Measurements from ENCODE around the gene LY6G5B.

DNA sequence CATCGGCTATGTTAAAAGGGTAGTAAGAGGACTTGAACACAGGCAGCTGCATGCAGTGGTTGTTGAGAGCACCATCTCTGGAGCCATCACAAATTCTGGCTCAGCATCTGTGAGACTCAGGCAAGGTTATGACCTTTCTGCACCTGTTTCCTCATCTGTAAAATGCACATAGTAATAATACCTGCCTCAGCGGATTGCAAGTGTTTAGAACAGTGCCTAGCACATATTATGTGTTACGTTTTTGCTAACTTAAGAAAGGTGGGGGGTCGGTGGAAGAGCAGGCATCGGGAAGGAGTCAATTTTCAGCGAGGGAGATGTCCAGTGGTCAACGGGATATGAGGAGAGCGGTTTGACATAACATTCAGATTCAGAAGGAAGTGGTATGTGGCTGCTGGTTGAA, 8.2 kb downstream of the LY6G5B start:
- TF ChIP-seq, protein P1, sequence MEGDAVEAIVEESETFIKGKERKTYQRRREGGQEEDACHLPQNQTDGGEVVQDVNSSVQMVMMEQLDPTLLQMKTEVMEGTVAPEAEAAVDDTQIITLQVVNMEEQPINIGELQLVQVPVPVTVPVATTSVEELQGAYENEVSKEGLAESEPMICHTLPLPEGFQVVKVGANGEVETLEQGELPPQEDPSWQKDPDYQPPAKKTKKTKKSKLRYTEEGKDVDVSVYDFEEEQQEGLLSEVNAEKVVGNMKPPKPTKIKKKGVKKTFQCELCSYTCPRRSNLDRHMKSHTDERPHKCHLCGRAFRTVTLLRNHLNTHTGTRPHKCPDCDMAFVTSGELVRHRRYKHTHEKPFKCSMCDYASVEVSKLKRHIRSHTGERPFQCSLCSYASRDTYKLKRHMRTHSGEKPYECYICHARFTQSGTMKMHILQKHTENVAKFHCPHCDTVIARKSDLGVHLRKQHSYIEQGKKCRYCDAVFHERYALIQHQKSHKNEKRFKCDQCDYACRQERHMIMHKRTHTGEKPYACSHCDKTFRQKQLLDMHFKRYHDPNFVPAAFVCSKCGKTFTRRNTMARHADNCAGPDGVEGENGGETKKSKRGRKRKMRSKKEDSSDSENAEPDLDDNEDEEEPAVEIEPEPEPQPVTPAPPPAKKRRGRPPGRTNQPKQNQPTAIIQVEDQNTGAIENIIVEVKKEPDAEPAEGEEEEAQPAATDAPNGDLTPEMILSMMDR (conservative IDR thresholded peaks at IDR 0.05 in 1 of 2, IDR thresholded peaks at IDR 0.05 in 1 of 2; ENCODE audit: low read depth in 1 of 2, low read length in 2 of 2): no peak
- no peak for TF ChIP-seq EZH2 (IDR thresholded peaks at IDR 0.05; ENCODE audit: low read length, missing control alignments)
